ENCODE data around the gene LDHD.
A peak's percentile ranks its signal among the peaks of the same experiment; 100 is the strongest.
"Not testable (repeated sequence)": the region's sequence is repeated elsewhere in the genome, so short reads cannot be mapped to it uniquely, and the experiment has no call there.

The LDHD gene

GRCh38 chr16:75100603-75100990, 16.0 kb downstream of the LDHD start:
- DNase-seq (ENCODE audit: low read depth in 2 of 2, low spot score in 1 of 2), result no peak

- no peak for DNase-seq (ENCODE audit: low read depth in 2 of 2, low spot score in 1 of 2)
These were observed 16.6 kb downstream of the LDHD start for GRCh38 chr16:75099738-75100602.

GRCh38 chr16:75099075-75099667, 17.4 kb downstream of the LDHD start:
- DNase-seq (ENCODE audit: low read depth in 2 of 2, low spot score in 1 of 2), result no peak

GRCh38 chr16:75097941-75098901, 18.4 kb downstream of the LDHD start:
- DNase-seq (ENCODE audit: low read depth in 2 of 2, low spot score in 1 of 2), result peak in 1 of 2 donors; percentile 28

- DNase-seq (ENCODE audit: low read depth in 2 of 2, low spot score in 1 of 2), result no peak
These were observed 19.3 kb downstream of the LDHD start for GRCh38 chr16:75097191-75097761.

- no peak for DNase-seq (ENCODE audit: low read depth in 2 of 2, low spot score in 1 of 2)
These were observed 19.9 kb downstream of the LDHD start for GRCh38 chr16:75096656-75097055.

GRCh38 chr16:75095204-75095621, 21.4 kb downstream of the LDHD start:
- no peak for DNase-seq (ENCODE audit: low read depth in 2 of 2, low spot score in 1 of 2)

GRCh38 chr16:75093598-75094540, 22.7 kb downstream of the LDHD start:
- DNase-seq (ENCODE audit: low read depth in 2 of 2, low spot score in 1 of 2), result no peak

- DNase-seq (ENCODE audit: low read depth in 2 of 2, low spot score in 1 of 2), result no peak
These were observed 23.8 kb downstream of the LDHD start for GRCh38 chr16:75092777-75093176.

- DNase-seq (ENCODE audit: low read depth in 2 of 2, low spot score in 1 of 2), result not testable (repeated sequence)
These were observed 25.0 kb downstream of the LDHD start for GRCh38 chr16:75091619-75092018.

GRCh38 chr16:75090899-75091298, 25.7 kb downstream of the LDHD start:
- DNase-seq (ENCODE audit: low read depth in 2 of 2, low spot score in 1 of 2), result not testable (repeated sequence)

GRCh38 chr16:75089486-75090202, 26.9 kb downstream of the LDHD start:
- DNase-seq (ENCODE audit: low read depth in 2 of 2, low spot score in 1 of 2), result no peak

- no peak for DNase-seq (ENCODE audit: low read depth in 2 of 2, low spot score in 1 of 2)
These were observed 27.6 kb downstream of the LDHD start for GRCh38 chr16:75088934-75089333.

GRCh38 chr16:75088216-75088615, 28.4 kb downstream of the LDHD start:
- no peak for DNase-seq (ENCODE audit: low read depth in 2 of 2, low spot score in 1 of 2)

- DNase-seq (ENCODE audit: low read depth in 2 of 2, low spot score in 1 of 2), result no peak
These were observed 29.1 kb downstream of the LDHD start for GRCh38 chr16:75087375-75087979.

- DNase-seq (ENCODE audit: low read depth in 2 of 2, low spot score in 1 of 2), result no peak
These were observed 29.7 kb downstream of the LDHD start for GRCh38 chr16:75086688-75087374.

- DNase-seq (ENCODE audit: low read depth in 2 of 2, low spot score in 1 of 2), result no peak
These were observed 30.3 kb downstream of the LDHD start for GRCh38 chr16:75086281-75086680.

GRCh38 chr16:75085556-75085955, 31.0 kb downstream of the LDHD start:
- no peak for DNase-seq (ENCODE audit: low read depth in 2 of 2, low spot score in 1 of 2)
